GM18867 (cell line): ENCODE results near the gene SLC10A7.
A peak's percentile ranks its signal among the peaks of the same experiment; 100 is the strongest.

Experiments
- ATAC-seq: cut with Tn5 transposase; IDR thresholded peaks from one replicate; pipeline ENCODE4 v1.9.1; 2021; ENCODE audit warnings: mild to moderate bottlenecking, moderate library complexity; ENCODE audit not compliant: unreplicated experiment

SLC10A7 gene

DNA sequence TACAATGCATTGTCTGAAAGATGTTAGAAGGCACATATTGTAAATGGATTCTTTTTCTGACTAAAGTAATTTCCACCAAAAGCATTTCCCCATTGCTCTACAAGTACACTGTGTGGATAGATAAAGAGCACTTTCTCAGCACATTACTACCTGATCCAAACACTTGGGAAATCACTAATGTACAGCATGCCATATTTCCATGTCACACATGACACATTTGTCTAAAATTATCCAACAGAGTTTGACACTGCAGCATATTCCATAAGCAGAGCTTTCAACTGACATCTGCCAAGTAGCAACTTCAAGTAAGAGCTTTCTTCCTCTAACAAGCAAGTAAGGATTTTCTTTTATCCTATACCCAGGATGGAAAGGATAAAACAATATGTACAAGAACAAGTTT is 257.9 kb downstream of the SLC10A7 start:
- ATAC-seq = no peak

DNA sequence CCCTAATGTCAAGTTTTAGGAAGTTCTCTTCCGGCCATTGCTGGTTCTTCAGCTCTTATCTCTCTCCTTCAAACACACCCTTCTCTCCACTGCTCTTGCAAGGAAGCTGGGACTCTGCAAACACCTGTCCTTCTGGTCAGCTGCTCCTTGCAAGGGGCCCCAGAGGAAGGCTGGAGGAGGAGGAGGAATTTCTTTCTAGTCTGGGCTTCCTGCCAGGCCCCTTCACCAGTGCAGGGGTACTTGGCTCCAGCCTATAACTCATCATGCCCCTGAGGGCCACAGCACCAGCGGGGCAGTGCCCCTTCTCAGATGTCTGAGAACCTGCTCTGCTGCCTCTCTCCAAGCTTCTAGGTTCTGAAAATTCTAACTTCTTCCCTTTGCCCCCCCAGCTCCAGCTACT is 260.7 kb downstream of the SLC10A7 start:
- no peak for ATAC-seq

DNA sequence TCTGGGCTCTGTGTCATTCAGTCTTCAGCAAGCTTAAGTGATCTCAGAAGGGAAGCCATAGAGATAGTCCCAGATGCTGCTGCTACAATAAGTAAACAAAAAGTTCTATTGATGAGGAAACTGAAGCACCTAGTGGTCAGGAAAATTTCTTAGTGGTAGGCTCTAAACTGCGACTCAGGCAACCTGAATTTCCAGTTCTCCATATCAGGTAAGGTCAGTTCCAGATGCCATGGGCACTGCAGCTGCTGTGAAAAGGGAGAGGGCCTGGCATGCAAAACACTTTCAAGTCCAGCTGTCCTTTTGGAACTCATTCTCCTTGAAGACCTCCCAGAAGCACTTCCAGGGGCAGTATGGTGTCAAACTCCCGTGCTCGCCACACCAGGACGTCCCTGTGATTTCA is 261.2 kb downstream of the SLC10A7 start:
- ATAC-seq = no peak

DNA sequence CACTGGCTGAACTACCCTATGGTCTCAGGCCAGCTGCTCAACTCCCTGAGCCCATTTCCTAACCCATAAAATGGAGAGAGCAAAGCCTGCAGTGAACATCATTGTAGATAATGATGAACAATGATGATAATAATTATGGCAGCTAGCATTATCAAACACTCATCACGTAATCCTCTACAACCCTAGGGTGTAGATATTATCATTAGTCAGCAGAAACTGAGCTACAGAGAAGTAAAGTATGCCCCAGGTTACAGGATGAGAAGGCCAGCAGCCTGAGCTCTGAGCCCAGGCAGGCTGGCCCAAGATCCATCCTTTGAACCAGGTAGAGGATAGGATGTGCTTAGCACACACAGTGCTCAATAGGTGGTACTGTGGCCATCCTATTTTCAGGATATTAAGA is 264.2 kb downstream of the SLC10A7 start:
- ATAC-seq = no peak

DNA sequence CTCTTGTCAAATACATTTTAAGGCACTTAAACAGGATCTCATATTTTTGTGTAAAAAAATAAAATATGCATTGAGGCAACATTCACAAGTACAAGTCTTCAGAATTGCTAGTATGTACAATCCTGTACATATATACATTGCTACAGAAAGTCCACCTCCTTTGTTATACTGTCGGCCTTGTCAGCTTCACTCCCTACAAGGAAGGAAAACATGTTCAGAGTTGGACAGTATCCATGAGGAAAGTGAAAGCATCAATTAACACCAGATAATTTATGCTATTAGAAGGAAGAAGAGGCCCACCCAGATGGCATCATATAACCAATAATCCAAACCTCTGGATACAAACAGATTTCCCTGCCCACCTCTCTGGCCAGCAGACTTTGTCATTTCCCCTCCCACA is 265.4 kb downstream of the SLC10A7 start:
- ATAC-seq = no peak

DNA sequence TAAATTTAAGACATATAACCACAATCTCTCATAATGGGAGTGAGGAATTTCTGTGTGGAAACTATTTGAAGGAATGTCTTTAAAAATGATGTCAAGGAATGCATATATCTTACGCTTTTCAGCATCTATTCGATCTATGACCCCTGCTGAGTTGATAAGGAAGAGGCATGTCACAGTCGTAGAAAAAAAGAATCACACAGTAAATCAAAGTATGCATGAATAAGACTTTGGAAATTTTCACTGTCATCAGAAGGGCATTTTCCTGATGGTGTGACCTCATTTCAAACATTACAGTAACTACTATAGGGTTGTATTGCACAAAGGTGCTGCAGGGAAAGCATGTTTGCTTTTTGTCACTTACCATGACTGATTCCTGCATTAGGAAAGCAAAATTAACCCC is 265.9 kb downstream of the SLC10A7 start:
- no peak for ATAC-seq

DNA sequence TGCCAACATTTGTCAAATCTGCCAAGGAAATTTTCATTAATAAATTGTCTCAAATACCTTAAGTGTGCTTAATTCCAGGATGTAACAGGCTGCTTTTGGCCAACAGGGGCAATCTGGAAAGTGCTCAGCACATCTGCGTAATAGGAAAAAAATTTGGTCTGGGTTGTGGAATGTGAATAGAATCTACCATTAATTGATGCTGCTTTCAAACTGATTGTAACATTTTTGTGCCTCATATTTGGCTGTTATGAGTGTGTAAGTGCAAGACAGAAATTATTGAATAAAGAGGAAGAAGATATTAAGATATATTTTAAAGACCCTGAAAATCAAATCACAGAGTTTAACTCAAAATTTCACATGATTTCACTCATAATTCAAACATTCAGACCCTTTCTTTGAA is 266.3 kb downstream of the SLC10A7 start:
- ATAC-seq = no peak

DNA sequence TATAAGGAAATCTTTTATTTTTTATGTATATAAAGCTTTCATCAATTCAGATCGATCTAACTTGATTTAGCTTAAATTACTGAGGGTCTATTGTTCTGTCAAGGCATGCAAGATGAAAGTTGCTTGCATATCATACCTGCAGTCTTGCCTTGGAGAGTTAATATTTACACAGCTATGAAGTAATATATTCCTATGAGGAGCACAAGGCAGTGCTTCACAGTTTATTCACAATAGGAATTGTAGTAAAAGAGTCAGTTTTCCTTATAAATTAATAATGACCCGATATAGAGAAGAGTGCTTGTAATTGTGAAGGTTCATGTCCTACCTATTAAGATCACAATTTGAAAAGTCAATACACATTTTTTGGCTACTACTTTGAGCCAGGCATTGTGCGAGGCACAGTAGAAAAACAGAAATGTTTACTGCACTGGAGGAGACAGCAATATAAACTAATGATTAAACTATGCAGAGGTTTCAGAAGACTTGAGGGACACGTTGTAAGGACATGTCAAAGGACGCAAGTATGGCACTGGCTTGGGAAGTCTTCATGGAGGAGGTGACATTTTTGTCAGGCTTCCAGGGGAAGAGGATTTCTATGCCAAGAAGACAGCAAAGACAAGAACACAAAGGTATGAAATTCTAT is 268.6 kb downstream of the SLC10A7 start:
- no peak for ATAC-seq

DNA sequence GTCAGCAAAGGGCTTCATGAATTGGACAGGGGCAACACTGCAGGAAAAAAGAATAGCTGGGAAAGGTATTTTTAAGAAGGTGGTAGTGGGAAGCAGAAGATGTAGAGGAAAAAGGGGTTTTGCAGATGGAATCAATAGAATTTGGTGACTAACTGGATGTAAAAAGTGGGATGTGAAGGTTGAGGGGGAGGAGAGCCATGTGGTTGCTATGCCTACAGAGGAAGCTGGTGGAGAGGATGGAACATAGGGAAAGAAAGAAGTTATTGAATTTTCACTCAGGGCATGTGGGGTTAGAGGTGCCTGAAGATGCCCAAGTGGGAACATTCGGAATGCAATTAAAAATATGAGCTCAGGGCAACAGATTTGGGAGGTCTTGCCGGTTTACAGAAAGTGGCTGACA is 274.4 kb downstream of the SLC10A7 start:
- no peak for ATAC-seq

DNA sequence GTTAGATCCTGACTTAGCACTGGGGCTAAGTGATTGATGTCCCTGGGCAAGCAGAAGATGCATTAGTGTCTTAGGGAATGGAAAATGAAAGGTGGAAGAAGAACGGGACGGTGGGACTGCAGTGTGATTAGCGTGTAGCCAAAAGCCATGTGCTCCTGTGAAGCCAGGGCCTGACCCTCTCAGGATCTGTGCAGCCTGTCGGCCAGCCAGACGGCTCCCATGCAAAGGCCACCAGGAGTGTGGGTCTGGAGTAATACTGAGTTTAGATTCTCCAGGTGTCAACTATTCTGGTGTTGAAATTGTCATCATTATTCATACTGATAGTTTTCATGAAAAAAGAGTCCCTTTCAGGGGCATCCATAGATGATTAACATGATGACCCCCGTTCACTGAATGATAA is 275.4 kb downstream of the SLC10A7 start:
- no peak for ATAC-seq

DNA sequence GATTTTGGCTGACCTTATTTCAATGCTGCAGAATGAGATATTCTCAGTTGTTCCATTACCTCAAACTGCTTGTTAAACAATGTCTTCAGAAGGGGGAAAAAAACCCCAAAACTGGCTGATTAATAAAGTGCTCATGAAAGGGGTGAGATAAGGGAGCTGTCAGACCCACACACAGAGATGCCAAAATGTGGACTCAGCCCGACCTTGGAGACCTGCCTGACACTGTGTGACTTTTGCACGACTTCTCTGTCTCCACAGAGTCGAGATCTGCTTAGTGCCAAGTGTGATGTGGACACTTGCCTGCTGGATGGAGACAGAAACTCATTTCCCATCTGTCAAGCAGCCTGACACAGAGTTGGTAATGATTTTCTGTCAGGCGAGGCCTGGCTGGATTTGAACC is 275.9 kb downstream of the SLC10A7 start:
- no peak for ATAC-seq

DNA sequence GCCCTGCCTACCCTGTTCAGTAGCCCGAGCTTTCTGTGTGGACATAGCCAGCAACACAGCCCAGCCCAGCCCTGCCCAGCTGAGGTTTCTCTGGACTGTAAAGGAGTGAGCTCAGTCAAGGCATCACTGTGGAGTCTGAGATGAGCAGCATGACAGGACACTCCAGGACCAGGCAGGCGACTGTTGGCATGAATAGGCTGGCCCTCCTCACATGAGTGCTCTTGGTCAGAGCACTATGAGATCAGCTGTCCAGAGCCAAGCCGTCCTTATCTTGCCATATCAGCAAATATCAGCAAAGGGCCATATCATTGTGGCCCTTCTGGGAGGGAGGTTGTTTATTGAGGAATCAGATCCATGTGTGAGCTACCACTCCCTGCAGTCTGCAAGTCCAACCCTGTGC is 276.5 kb downstream of the SLC10A7 start:
- no peak for ATAC-seq

DNA sequence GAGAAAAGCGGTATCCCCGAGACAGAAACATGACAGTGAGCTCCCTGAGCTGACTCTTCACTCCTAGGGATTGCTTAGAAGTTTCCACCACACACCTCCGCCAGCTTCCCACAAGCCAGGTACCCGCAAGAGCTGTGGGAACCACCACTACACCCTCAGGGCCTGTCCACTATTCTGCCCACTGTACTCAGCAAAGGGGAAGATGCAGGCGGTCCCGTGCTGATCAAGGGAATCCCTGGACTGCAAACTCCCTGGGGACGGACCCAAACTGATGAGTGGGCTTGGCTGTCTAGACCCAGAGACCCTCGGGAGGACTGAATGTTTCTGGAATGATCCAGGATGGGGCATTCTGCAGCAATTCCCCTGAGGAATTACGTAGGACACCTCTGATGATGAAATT is 277.2 kb downstream of the SLC10A7 start:
- no peak for ATAC-seq

DNA sequence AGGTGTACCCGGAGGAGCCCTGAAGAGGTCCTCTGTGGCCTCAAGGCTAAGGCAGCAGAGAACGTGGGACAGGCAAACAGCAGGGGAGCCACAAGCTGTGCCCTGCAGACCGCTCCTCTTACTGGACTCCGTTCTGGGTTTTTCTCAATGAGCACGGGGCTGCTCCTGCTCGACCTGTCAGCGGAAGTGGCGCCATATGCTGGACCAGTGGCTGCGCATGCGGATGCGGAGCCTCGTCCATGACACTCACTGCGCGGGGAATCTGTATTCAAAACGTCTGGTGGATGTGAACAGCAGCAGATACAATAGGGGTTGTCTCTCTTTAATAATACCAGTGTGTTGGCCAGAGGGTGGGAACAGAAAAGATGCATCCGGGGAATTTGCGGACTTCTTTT is 277.9 kb downstream of the SLC10A7 start:
- no peak for ATAC-seq

DNA sequence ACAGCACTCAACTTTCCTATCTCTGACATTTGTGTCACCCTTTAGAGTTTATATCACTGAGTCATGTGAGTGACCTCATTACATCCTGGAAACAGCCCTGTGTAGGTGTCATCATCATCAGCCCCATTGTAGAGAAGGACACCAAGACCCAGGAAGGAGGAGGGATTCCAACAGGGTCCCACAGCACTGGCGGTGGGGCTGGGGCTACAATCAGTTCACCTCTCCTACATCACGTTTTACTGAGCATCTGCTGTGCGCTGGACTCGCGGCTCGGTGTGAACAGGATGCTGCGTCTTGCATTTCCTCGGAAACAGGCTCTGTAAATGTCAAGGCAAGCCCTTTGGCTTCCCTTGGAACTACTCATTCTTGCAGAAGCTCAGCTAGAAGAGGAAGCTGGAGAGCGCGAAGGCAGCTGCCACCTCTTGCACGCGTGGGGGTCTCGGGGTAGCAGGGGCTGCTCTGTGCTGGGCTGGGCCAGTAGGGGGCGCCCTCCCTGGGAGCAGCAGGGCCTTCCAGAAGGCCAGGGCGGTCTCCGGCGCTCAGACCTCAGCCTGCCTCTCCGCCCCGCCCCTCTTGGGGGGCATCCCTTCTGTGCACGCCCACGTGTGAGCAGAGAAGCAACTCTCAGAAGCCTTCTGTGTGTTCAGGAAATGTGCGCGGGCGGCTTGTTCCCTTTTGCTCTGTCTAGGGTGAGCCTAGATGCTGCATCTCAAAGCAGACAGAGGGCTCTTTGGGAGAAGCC is 278.4 kb downstream of the SLC10A7 start:
- peak; percentile 90 for ATAC-seq

DNA sequence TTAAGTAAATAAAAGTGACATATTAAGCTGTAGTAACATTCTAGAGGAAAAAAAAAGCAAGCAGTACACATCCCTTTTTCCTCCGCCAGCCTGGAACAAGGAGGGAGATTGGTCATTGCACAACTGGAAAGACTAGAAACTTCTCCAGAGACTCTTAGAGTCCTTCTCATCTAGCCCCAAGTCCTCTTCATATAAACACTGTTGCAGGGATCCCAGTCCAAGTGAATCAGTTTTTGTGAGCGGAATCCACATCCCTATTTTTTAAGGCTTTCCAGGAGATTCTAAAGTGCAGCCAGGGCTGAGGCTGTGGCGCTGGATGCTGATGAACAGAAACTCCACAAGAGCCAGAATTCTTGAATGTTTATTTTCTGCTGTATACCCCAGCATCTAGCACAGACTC is 283.6 kb downstream of the SLC10A7 start:
- ATAC-seq = no peak

DNA sequence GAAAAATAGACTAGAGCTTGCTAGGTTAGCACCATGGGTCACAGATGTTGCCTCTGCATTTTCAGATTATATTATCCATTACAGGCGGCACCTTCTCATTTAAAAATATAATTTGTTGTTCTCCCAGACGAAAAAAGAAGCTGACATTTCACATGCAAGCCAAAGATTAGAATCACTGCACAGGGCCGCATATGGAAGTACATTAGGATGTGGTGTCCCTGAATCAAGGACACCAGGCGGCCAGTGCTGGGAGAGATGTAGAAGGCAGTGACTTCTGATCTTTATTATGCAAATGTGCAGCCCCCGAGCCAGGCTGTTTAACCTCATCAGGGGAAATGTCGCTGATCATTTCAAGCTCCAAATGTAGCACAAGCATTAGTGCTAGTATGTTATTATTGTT is 284.6 kb downstream of the SLC10A7 start:
- no peak for ATAC-seq

DNA sequence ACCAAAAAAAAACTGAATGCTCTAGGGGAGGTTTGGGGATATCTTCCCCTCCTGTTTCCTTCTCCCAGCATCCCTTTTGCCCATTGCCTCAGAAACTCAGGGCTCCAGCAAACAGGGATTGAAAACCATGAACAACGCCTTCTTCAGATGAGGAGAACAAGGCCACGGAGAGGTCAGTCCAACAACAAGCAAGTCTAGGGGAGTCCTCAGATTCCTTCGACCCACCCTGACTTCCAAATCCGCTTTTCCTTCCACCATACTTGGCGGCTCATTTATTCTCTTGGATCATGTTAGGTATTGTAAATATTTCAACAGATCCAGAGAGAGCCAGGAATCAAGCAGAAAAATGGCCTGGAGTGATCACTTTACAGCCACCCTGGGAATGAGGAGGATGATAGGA is 285.5 kb downstream of the SLC10A7 start:
- ATAC-seq = no peak

DNA sequence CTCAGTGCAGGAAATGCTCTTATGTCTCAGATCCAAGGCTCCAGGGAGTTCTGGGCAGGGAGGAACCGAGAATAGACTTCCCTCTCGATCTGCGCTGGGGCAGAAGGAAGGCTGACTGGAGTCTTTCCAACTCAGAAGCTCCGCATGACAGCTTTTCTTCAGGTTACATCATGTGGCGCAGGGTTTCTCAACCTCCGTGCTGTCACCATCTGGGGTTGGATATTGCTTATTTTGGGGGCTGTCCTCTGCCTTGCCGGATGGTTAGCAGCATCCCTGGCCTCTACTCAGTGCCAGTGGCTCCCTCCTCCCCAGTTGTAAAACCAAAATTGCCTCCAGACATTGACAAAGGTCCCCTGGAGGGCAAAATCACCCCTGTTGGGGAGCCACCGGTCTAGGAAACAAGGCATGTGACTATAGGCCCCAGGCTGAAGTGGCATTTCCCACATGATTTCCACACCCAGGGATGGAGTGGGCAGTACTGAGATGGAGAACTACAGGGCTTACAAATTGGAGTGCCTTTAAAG is 286.0 kb downstream of the SLC10A7 start:
- no peak for ATAC-seq

DNA sequence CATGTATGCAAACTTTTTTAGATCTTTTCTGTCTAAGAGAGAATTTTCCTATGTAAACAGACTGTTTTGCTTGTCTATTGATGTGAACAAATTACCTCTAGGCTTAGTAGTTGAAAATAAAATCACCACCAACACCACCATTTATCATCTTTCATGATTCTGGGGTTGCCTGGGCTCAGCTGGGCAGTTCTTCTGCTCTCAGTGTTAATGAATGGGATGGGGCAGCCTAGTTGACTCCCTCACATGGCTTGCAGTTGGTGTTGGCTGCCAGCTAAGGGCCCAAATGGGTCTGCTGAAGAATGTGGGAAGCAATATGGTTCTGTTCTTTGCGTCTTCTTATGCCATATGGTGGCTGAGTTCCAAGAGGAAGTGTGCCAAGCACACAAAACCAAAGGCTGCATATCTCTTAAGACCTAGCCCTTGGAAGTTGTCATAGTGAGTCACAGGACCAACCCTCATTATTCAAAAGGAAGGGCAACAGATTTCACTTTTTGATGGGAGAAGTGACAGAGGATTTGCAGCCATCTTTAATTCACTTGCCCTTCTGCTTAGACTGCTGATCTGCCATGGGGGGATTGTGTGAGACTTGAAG is 289.5 kb downstream of the SLC10A7 start:
- ATAC-seq = no peak

DNA sequence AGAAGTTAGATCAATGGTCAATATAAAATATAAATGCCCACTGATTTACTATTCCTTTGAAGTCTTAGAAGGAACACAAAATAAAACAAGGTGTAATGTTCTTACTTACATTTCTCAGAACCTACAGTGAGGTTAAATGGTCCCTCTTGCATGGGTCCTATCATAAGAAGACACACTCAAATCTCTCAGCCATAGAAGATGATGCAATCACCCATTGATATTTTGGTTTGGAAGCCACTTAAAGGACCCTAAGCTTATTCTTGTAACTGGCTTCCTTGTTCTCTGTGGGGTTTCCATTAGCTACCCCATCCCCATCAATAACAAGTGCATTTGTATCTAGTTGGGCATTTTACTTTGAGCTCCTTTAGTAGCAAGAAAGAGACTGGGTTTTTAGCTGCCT is 292.3 kb downstream of the SLC10A7 start:
- ATAC-seq = no peak

DNA sequence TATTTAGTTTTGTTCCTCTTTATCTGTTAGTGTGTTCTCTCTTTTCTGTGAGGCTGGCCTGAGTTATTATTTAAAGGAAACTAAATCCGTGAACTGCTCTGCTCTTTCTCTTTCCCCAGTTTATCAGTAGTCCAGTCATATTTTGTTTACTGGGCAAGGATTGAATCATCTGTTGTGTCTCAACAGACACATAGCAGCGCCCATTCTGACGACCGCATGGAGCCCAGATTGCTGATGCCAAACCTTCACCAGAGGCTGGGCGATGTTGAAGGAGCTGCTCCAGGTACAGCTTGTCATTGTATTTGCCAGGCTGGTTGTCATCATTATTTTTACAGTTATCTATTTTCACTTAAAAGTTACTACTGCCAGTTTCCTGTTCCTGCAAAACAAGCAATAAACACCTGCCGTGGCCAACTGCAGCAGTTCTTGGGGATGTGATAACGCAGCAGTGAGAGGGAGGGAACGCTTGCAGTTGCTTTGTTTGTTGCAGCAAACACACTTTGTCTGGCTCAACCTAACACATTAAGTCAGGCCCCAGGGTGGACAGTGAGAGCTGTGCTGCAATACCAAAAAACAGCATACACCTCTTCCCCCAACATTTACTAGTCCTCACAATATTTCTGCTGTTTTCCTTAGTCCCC is 297.3 kb downstream of the SLC10A7 start:
- no peak for ATAC-seq
